Measurements from ENCODE around the gene APOD.

The APOD gene

GRCh38 chr3:195537995-195538394 lies 45.7 kb downstream of the APOD start:
- no peaks in the 10 kb centered on the region for H3K36me3 ChIP-seq (ENCODE audit: control insufficient read depth in 2 of 2, insufficient read depth in 1 of 2, low read length in 2 of 2)
- H3K9me3 ChIP-seq (ENCODE audit: control insufficient read depth, insufficient read depth, low read depth, low read length): no peaks in the 10 kb centered on the region
- POLR2A ChIA-PET: no interaction called here
- CTCF ChIA-PET: interaction anchor here (0.7 to 1.2 kb wide), 3 partner anchors 16 to 670 kb away, joined by 3 to 4 read pairs (median 3); no protein-coding TSS in a partner anchor
- no peak overlapping the region for H3K27ac ChIP-seq (ENCODE audit: extremely low read depth, low read depth, low read length)
- H3K4me1 ChIP-seq (ENCODE audit: control insufficient read depth, insufficient read depth, low read length): peaks cover 9% of the 10 kb centered on the region
- no peak overlapping the region for H3K4me3 ChIP-seq (ENCODE audit: low read depth, low read length)
- TF ChIP-seq ZNF146 (tag by site-specific recombination; IDR thresholded peaks at IDR 0.05) (no peak), ZNF10 (tag by site-specific recombination; IDR thresholded peaks at IDR 0.05) (no peak), FEZF1 (tag by site-specific recombination; IDR thresholded peaks at IDR 0.05) (no peak), ZNF157 (tag by site-specific recombination; IDR thresholded peaks at IDR 0.05) (no peak), ZNF16 (tag by site-specific recombination; IDR thresholded peaks at IDR 0.05; ENCODE audit: low read depth) (no peak), ZNF174 (tag by site-specific recombination; IDR thresholded peaks at IDR 0.05) (no peak), ZNF501 (tag by site-specific recombination; IDR thresholded peaks at IDR 0.05) (no peak), ZFHX2 (tag by site-specific recombination; conservative IDR thresholded peaks at IDR 0.05) (no peak), ZFP69B (tag by site-specific recombination; IDR thresholded peaks at IDR 0.05) (0 out of 2 replicates have a peak, but pooled peaks have one; percentile 65), REST (tag by site-specific recombination; IDR thresholded peaks at IDR 0.05) (no peak), PRDM1 (tag by site-specific recombination; IDR thresholded peaks at IDR 0.05) (peak; percentile 77), ZNF354C (tag by site-specific recombination; IDR thresholded peaks at IDR 0.05; ENCODE audit: borderline replicate concordance, low read depth) (no peak), ZSCAN30 (tag by site-specific recombination; IDR thresholded peaks at IDR 0.05) (no peak), ZNF394 (tag by site-specific recombination; IDR thresholded peaks at IDR 0.05; ENCODE audit: borderline replicate concordance) (no peak), ZNF624 (tag by site-specific recombination; IDR thresholded peaks at IDR 0.05) (no peak), ZNF280D (tag by site-specific recombination; IDR thresholded peaks at IDR 0.05) (no peak), ZNF529 (tag by site-specific recombination; IDR thresholded peaks at IDR 0.05; ENCODE audit: insufficient replicate concordance) (no peak), ZNF416 (tag by site-specific recombination; IDR thresholded peaks at IDR 0.05) (no peak), ZNF654 (tag by site-specific recombination; IDR thresholded peaks at IDR 0.05; ENCODE audit: low read depth) (no peak), ZBTB48 (tag by site-specific recombination; IDR thresholded peaks at IDR 0.05) (no peak), ZBTB10 (tag by site-specific recombination; IDR thresholded peaks at IDR 0.05) (no peak), ZNF600 (tag by site-specific recombination; IDR thresholded peaks at IDR 0.05) (0 out of 2 replicates have a peak, but pooled peaks have one; percentile 11), ZNF843 (tag by site-specific recombination; IDR thresholded peaks at IDR 0.05) (no peak)

Measured in HEK293 (cell line).